WTC11 (cell line): ENCODE results near the gene CTTNBP2. TPM values are rescaled to one million over a fixed set of nuclear protein-coding genes. Genes with fewer than 3 reads are reported as not detected.

Experiments
- ATAC-seq: fragments of 200-7000 bp; cut with Tn5 transposase; 2 replicates; pipeline ENCODE4 v1.10.0; 2021; ENCODE audit warnings: mild to moderate bottlenecking, moderate library complexity
- CTCF ChIA-PET: fragments of 300-600 bp; sonication (Branson Sonifier 250); formaldehyde crosslinking; loops from one replicate; lab custom pipeline; 2021; ENCODE audit warnings: antibody characterized with exemption; lab: Charles Lee
- POLR2A ChIA-PET: fragments of 350-600 bp; sonication (Branson Sonifier 250); formaldehyde crosslinking; loops from one replicate; lab custom pipeline; 2021; ENCODE audit warnings: antibody characterized with exemption; lab: Charles Lee
- DNase-seq: peaks from one replicate; pipeline ENCODE4 v3.0.0; 2021; ENCODE audit warnings: low spot score
- H3K27ac Mint-ChIP-seq: 2 replicates; pipeline ENCODE4 v1.8.0; 2021; ENCODE audit warnings: mixed read lengths
- H3K27me3 Mint-ChIP-seq: 2 replicates; pipeline ENCODE4 v1.8.0; 2021; ENCODE audit warnings: low read depth, mild to moderate bottlenecking, moderate library complexity, mixed read lengths
- H3K36me3 Mint-ChIP-seq: 2 replicates; pipeline ENCODE4 v1.8.0; 2021; ENCODE audit warnings: mixed read lengths
- H3K4me1 Mint-ChIP-seq: 2 replicates; pipeline ENCODE4 v1.8.0; 2022; ENCODE audit warnings: mixed read lengths
- H3K4me3 Mint-ChIP-seq: 2 replicates; pipeline ENCODE4 v1.8.0; 2021; ENCODE audit warnings: mild to moderate bottlenecking, moderate library complexity, mixed read lengths
- H3K9me3 Mint-ChIP-seq: 2 replicates; pipeline ENCODE4 v1.8.0; 2021; ENCODE audit warnings: mixed read lengths
- ATF1 ChIP-seq: sonication (generic); formaldehyde crosslinking; IDR thresholded peaks from 2 replicates; pipeline ENCODE4 v1.8.1; 2023; ENCODE audit warnings: mild to moderate bottlenecking, moderate library complexity, missing genetic modification reagents
- EMX1 ChIP-seq: fragments of 250-450 bp; sonication (Bioruptor Pico); IDR thresholded peaks from 2 replicates; pipeline ENCODE4 v1.8.0; 2021; ENCODE audit warnings: mild to moderate bottlenecking
- FOXP1 ChIP-seq: sonication (generic); formaldehyde crosslinking; IDR thresholded peaks from 2 replicates; pipeline ENCODE4 v1.8.0; 2022; ENCODE audit warnings: missing genetic modification reagents, mild to moderate bottlenecking, moderate library complexity, borderline replicate concordance
- GABPB1 ChIP-seq: sonication (generic); formaldehyde crosslinking; IDR thresholded peaks from 2 replicates; pipeline ENCODE4 v1.8.1; 2023; ENCODE audit warnings: mild to moderate bottlenecking, missing genetic modification reagents
- JUN ChIP-seq: sonication (generic); formaldehyde crosslinking; IDR thresholded peaks from 2 replicates; pipeline ENCODE4 v1.8.0; 2023; ENCODE audit warnings: mild to moderate bottlenecking, missing genetic modification reagents
- MXD4 ChIP-seq: fragments of 250-450 bp; sonication (Bioruptor Pico); IDR thresholded peaks from 2 replicates; pipeline ENCODE4 v1.8.0; 2021; ENCODE audit warnings: mild to moderate bottlenecking, moderate library complexity, borderline replicate concordance
- NFE2L1 ChIP-seq: sonication (generic); formaldehyde crosslinking; IDR thresholded peaks from 2 replicates; pipeline ENCODE4 v1.8.1; 2023; ENCODE audit warnings: missing genetic modification reagents
- NFYB ChIP-seq: sonication (generic); formaldehyde crosslinking; conservative IDR thresholded peaks from 2 replicates; pipeline ENCODE4 v1.8.0; 2022; ENCODE audit warnings: low read depth, missing genetic modification reagents
- NR2C2 ChIP-seq: sonication (generic); formaldehyde crosslinking; IDR thresholded peaks from 2 replicates; pipeline ENCODE4 v1.8.0; 2022; ENCODE audit warnings: mild to moderate bottlenecking, missing genetic modification reagents
- ZBTB21 ChIP-seq: sonication (generic); formaldehyde crosslinking; IDR thresholded peaks from 2 replicates; pipeline ENCODE4 v1.8.1; 2023; ENCODE audit warnings: mild to moderate bottlenecking, missing genetic modification reagents, borderline replicate concordance
- ZNF232 ChIP-seq: sonication (generic); formaldehyde crosslinking; IDR thresholded peaks from 2 replicates; pipeline ENCODE4 v1.8.0; 2022; ENCODE audit warnings: mild to moderate bottlenecking, missing genetic modification reagents
- total RNA-seq: library from RNA; stranded (reverse); gene quantifications from 3 replicates; pipeline ENCODE4 v1.2.3, GENCODE V29; 2021
- TF ChIP-seq, protein P1 (sequence below): sonication (generic); formaldehyde crosslinking; IDR thresholded peaks from 2 replicates; pipeline ENCODE4 v1.8.0; 2022; ENCODE audit warnings: mild to moderate bottlenecking, missing genetic modification reagents
- TF ChIP-seq, protein P2 (sequence below): fragments of 250-450 bp; sonication (Bioruptor Pico); IDR thresholded peaks from 2 replicates; pipeline ENCODE4 v2.1.2; 2022; ENCODE audit warnings: mild to moderate bottlenecking, moderate library complexity
- TF ChIP-seq, protein P3 (sequence below): sonication (generic); formaldehyde crosslinking; IDR thresholded peaks from 2 replicates; pipeline ENCODE4 v1.8.1; 2023; ENCODE audit warnings: mild to moderate bottlenecking, missing genetic modification reagents, moderate library complexity
- TF ChIP-seq, protein P4 (sequence below): fragments of 250-450 bp; sonication (Bioruptor Pico); IDR thresholded peaks from 2 replicates; pipeline ENCODE4 v1.9.0; 2021; ENCODE audit warnings: moderate library complexity, mild to moderate bottlenecking, inconsistent platforms, borderline replicate concordance
- TF ChIP-seq, protein P5 (sequence below): sonication (generic); formaldehyde crosslinking; IDR thresholded peaks from 2 replicates; pipeline ENCODE4 v1.8.1; 2023; ENCODE audit warnings: mild to moderate bottlenecking, missing genetic modification reagents, borderline replicate concordance
- TF ChIP-seq, protein P6 (sequence below): sonication (generic); formaldehyde crosslinking; IDR thresholded peaks from 2 replicates; pipeline ENCODE4 v1.8.1; 2023; ENCODE audit warnings: mild to moderate bottlenecking, moderate library complexity, missing genetic modification reagents
- TF ChIP-seq, protein P7 (sequence below): sonication (generic); formaldehyde crosslinking; IDR thresholded peaks from 2 replicates; pipeline ENCODE4 v1.8.0; 2023; ENCODE audit warnings: missing genetic modification reagents, mild to moderate bottlenecking, borderline replicate concordance

The CTTNBP2 gene
- total RNA-seq, 1 experiment from 2014 or later = 22.1 TPM

DNA sequence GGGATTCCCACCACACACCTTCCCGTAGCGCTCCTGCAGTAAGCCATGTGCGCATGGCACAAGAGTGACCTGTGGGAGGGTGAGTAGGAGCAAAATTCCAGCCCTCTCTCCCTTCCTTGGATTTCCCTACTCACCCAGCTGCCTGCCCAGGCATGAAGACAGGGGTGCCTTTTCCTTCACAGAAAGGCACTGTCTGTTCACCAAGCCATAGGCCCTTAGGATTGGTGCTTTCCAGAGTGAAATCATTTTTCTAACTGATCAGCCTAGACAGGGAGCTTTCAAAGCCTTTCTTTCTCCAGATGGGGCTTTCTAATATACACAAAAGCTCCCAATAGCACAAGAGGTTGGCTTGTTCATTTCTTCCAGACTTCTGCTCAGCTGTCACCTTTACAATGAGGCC, 79.7 kb downstream of the CTTNBP2 start (continued):
- TF ChIP-seq NFYB (CRISPR knock-in tag) = no peak
- TF ChIP-seq NR2C2 (CRISPR knock-in tag) = no peak
- no peak for TF ChIP-seq EMX1 (CRISPR knock-in tag)
- TF ChIP-seq MXD4 = no peak
- TF ChIP-seq FOXP1 (CRISPR knock-in tag) = no peak

DNA sequence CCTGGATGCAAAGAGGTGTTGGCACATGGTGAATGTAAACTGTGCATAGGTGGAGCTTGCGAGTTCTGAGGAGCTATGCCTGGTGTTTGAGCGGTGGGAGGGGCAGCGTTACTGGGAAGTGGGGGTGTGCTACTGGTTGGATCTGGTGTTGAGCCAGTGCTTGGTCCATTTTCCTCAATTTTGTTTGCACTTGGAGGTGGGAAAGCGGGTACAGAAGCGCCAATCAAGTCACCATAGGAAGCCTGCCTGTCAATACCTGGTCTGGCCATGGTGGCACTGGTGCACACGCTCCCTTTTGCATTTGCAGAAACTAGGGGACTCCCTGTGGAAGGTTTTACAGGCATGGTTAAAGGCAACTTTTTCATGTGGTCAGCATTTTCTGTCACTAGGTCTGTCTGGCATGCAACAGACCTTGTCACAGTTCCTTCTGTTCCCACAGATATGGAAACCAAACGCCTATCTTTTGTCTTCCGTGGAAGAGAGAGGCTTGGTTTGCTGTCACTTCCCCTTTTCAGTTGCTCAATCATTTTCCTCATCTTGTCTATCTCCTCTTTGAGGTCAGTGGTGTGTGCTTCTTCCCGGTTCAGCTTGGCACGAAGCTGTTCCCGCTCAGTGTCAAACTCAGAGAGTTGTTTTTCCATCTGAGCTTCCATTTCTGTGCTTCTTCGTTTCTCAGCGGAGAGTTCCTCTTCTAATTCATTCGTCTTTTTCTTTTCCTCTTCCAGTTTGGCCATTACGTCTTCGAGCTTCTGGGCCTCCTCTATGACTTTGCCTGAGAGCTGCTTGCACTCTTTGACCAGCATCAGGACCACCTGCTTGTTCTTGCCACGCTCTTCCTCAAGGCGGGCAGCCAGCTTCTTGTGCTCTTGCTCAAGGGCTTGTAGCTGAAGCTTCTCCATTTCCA, 81.1 kb downstream of the CTTNBP2 start:
- no peaks in the 10 kb centered on the region for H3K9me3 Mint-ChIP-seq
- no peaks in the 10 kb centered on the region for H3K27me3 Mint-ChIP-seq
- ChIA-PET CTCF (interaction anchor here (1.3 kb wide), 1 partner anchor 78 kb away, joined by 6 read pairs; no protein-coding TSS in a partner anchor), POLR2A (no interaction called here)
- DNase-seq (no peak), ATAC-seq (no peak)
- peak overlapping the region; percentile 80 for H3K27ac Mint-ChIP-seq
- H3K4me3 Mint-ChIP-seq = no peak overlapping the region
- peaks cover 20% of the 10 kb centered on the region for H3K36me3 Mint-ChIP-seq
- peaks cover 10% of the 10 kb centered on the region for H3K4me1 Mint-ChIP-seq
- TF ChIP-seq, protein P1, sequence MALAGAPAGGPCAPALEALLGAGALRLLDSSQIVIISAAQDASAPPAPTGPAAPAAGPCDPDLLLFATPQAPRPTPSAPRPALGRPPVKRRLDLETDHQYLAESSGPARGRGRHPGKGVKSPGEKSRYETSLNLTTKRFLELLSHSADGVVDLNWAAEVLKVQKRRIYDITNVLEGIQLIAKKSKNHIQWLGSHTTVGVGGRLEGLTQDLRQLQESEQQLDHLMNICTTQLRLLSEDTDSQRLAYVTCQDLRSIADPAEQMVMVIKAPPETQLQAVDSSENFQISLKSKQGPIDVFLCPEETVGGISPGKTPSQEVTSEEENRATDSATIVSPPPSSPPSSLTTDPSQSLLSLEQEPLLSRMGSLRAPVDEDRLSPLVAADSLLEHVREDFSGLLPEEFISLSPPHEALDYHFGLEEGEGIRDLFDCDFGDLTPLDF (CRISPR knock-in tag) = no peak
- TF ChIP-seq ZBTB21 (no peak), GABPB1 (CRISPR knock-in tag) (no peak), NR2C2 (CRISPR knock-in tag) (no peak), ATF1 (no peak), ZNF232 (no peak), NFE2L1 (CRISPR knock-in tag) (no peak), JUN (no peak)
- TF ChIP-seq, protein P2, sequence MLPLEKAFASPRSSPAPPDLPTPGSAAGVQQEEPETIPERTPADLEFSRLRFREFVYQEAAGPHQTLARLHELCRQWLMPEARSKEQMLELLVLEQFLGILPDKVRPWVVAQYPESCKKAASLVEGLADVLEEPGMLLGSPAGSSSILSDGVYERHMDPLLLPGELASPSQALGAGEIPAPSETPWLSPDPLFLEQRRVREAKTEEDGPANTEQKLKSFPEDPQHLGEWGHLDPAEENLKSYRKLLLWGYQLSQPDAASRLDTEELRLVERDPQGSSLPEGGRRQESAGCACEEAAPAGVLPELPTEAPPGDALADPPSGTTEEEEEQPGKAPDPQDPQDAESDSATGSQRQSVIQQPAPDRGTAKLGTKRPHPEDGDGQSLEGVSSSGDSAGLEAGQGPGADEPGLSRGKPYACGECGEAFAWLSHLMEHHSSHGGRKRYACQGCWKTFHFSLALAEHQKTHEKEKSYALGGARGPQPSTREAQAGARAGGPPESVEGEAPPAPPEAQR = no peak
- TF ChIP-seq, protein P3, sequence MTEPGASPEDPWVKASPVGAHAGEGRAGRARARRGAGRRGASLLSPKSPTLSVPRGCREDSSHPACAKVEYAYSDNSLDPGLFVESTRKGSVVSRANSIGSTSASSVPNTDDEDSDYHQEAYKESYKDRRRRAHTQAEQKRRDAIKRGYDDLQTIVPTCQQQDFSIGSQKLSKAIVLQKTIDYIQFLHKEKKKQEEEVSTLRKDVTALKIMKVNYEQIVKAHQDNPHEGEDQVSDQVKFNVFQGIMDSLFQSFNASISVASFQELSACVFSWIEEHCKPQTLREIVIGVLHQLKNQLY (CRISPR knock-in tag) = no peak
- TF ChIP-seq, protein P4, sequence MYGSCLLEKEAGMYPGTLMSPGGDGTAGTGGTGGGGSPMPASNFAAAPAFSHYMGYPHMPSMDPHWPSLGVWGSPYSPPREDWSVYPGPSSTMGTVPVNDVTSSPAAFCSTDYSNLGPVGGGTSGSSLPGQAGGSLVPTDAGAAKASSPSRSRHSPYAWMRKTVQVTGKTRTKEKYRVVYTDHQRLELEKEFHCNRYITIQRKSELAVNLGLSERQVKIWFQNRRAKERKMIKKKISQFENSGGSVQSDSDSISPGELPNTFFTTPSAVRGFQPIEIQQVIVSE (CRISPR knock-in tag) = no peak
- TF ChIP-seq, protein P5, sequence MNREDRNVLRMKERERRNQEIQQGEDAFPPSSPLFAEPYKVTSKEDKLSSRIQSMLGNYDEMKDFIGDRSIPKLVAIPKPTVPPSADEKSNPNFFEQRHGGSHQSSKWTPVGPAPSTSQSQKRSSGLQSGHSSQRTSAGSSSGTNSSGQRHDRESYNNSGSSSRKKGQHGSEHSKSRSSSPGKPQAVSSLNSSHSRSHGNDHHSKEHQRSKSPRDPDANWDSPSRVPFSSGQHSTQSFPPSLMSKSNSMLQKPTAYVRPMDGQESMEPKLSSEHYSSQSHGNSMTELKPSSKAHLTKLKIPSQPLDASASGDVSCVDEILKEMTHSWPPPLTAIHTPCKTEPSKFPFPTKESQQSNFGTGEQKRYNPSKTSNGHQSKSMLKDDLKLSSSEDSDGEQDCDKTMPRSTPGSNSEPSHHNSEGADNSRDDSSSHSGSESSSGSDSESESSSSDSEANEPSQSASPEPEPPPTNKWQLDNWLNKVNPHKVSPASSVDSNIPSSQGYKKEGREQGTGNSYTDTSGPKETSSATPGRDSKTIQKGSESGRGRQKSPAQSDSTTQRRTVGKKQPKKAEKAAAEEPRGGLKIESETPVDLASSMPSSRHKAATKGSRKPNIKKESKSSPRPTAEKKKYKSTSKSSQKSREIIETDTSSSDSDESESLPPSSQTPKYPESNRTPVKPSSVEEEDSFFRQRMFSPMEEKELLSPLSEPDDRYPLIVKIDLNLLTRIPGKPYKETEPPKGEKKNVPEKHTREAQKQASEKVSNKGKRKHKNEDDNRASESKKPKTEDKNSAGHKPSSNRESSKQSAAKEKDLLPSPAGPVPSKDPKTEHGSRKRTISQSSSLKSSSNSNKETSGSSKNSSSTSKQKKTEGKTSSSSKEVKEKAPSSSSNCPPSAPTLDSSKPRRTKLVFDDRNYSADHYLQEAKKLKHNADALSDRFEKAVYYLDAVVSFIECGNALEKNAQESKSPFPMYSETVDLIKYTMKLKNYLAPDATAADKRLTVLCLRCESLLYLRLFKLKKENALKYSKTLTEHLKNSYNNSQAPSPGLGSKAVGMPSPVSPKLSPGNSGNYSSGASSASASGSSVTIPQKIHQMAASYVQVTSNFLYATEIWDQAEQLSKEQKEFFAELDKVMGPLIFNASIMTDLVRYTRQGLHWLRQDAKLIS (CRISPR knock-in tag) = no peak
- TF ChIP-seq, protein P6, sequence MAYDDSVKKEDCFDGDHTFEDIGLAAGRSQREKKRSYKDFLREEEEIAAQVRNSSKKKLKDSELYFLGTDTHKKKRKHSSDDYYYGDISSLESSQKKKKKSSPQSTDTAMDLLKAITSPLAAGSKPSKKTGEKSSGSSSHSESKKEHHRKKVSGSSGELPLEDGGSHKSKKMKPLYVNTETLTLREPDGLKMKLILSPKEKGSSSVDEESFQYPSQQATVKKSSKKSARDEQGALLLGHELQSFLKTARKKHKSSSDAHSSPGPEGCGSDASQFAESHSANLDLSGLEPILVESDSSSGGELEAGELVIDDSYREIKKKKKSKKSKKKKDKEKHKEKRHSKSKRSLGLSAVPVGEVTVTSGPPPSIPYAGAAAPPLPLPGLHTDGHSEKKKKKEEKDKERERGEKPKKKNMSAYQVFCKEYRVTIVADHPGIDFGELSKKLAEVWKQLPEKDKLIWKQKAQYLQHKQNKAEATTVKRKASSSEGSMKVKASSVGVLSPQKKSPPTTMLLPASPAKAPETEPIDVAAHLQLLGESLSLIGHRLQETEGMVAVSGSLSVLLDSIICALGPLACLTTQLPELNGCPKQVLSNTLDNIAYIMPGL (CRISPR knock-in tag) = no peak
- TF ChIP-seq, protein P7, sequence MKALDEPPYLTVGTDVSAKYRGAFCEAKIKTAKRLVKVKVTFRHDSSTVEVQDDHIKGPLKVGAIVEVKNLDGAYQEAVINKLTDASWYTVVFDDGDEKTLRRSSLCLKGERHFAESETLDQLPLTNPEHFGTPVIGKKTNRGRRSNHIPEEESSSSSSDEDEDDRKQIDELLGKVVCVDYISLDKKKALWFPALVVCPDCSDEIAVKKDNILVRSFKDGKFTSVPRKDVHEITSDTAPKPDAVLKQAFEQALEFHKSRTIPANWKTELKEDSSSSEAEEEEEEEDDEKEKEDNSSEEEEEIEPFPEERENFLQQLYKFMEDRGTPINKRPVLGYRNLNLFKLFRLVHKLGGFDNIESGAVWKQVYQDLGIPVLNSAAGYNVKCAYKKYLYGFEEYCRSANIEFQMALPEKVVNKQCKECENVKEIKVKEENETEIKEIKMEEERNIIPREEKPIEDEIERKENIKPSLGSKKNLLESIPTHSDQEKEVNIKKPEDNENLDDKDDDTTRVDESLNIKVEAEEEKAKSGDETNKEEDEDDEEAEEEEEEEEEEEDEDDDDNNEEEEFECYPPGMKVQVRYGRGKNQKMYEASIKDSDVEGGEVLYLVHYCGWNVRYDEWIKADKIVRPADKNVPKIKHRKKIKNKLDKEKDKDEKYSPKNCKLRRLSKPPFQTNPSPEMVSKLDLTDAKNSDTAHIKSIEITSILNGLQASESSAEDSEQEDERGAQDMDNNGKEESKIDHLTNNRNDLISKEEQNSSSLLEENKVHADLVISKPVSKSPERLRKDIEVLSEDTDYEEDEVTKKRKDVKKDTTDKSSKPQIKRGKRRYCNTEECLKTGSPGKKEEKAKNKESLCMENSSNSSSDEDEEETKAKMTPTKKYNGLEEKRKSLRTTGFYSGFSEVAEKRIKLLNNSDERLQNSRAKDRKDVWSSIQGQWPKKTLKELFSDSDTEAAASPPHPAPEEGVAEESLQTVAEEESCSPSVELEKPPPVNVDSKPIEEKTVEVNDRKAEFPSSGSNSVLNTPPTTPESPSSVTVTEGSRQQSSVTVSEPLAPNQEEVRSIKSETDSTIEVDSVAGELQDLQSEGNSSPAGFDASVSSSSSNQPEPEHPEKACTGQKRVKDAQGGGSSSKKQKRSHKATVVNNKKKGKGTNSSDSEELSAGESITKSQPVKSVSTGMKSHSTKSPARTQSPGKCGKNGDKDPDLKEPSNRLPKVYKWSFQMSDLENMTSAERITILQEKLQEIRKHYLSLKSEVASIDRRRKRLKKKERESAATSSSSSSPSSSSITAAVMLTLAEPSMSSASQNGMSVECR = no peak
